Gastroesophageal sphincter (tissue), 4 donors: ENCODE data around the gene VIPR2. TPM values are rescaled to one million over a fixed set of nuclear protein-coding genes. Genes with fewer than 3 reads are reported as not detected.
"Not testable (repeated sequence)": the region's sequence is repeated elsewhere in the genome, so short reads cannot be mapped to it uniquely, and the experiment has no call there.

Experiments
- ATAC-seq: fragments of 150-250 bp; one replicate; pipeline ENCODE4 v1.9.1; 2016; ENCODE audit warnings: mild to moderate bottlenecking, moderate library complexity
- H3K27ac ChIP-seq, 4 donors: fragments of 200-600 bp; sonication (generic) in 3 of 4; 1 replicate in 3 of 4; 2 replicates in 1 of 4; pipeline ENCODE4 v1.5.1; 2016 to 2019
- H3K27me3 ChIP-seq: fragments of 200-600 bp; sonication (generic); one replicate; pipeline ENCODE4 v1.5.1; 2019
- H3K36me3 ChIP-seq, 2 donors: fragments of 200-600 bp; sonication (generic); one replicate each; pipeline ENCODE4 v1.5.1; 2019; ENCODE audit warnings: control low read depth in 1 of 2
- H3K4me1 ChIP-seq, 3 donors: fragments of 200-600 bp; sonication (generic); 1 replicate in 2 of 3; 2 replicates in 1 of 3; pipeline ENCODE4 v1.5.1; 2016 to 2019; ENCODE audit warnings: control low read depth in 2 of 3
- H3K4me3 ChIP-seq, 2 donors: fragments of 200-600 bp; sonication (generic); one replicate each; pipeline ENCODE4 v1.5.1; 2019; ENCODE audit warnings: mild to moderate bottlenecking in 1 of 2, moderate library complexity in 1 of 2
- H3K9me3 ChIP-seq, 3 donors: fragments of 200-600 bp; sonication (generic); one replicate each; pipeline ENCODE4 v1.5.1; 2017 to 2019; ENCODE audit warnings: control low read depth in 2 of 3
- EP300 ChIP-seq: sonication (generic); formaldehyde crosslinking; IDR thresholded peaks from one replicate; pipeline ENCODE4 v1.6.1; 2017; ENCODE audit warnings: antibody characterized with exemption, mild to moderate bottlenecking
- POLR2A ChIP-seq, 2 donors: fragments of 450-650 bp; IDR thresholded peaks; one replicate each; pipeline ENCODE4 v1.6.1; 2017; ENCODE audit warnings: antibody characterized with exemption in 2 of 2, mild to moderate bottlenecking in 2 of 2, moderate library complexity in 1 of 2
- POLR2AphosphoS5 ChIP-seq: sonication (generic); formaldehyde crosslinking; IDR thresholded peaks from one replicate; pipeline ENCODE4 v1.6.1; 2017; ENCODE audit warnings: antibody characterized with exemption
- WGBS, 2 donors: methylation state at CpG; one replicate each; pipeline ENCODE4 v1.1.5; 2018; ENCODE audit warnings: low coverage in 1 of 2; 5-methylcytosine and 5-hydroxymethylcytosine counted together
- total RNA-seq, 4 donors: library from RNA; depleted of rRNA; stranded (reverse); fragments of >200 nt; gene quantifications; one replicate each; pipeline ENCODE4 v1.1.0, GENCODE V29; 2016
- TF ChIP-seq, protein P1 (sequence below), 4 experiments: fragments of 200-600 bp in 2 of 4; fragments of 450-650 bp in 2 of 4; sonication (generic) in 1 of 4; IDR thresholded peaks; one replicate each; pipeline ENCODE4 v1.5.1; 2017 to 2019; ENCODE audit warnings: antibody characterized with exemption in 4 of 4, mild to moderate bottlenecking in 2 of 4, moderate library complexity in 2 of 4

Gene VIPR2
- total RNA-seq, 4 donors from 2014 or later: 13.3 to 52.5 (median 27.4) TPM

DNA sequence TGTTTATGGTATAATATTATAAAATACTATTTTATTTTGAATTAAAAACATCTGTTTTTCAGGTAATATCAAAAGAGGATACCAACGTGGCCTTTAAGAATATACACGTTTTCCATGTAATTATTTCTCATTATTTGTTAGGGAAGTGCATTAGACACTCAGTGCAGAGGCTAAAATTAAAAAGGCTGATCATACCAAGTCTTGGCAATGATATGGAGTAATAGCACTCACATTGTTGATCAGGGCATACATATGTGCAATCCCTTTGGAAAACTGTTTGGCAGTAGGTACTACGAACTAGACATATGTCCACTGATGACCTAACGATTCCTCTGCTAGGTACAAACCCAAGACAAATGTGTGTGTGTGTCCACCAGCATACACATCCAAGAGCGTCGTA, 20.7 kb upstream of the VIPR2 start:
- H3K4me3 ChIP-seq: no peak overlapping the region
- no peak overlapping the region for H3K27ac ChIP-seq
- no peaks in the 10 kb centered on the region for H3K27me3 ChIP-seq
- no peak for ATAC-seq
- no peaks in the 10 kb centered on the region for H3K4me1 ChIP-seq
- TF ChIP-seq POLR2AphosphoS5 (no peak), EP300 (no peak), POLR2A (IDR thresholded peaks at IDR 0.05) (no peak)
- TF ChIP-seq, protein P1, sequence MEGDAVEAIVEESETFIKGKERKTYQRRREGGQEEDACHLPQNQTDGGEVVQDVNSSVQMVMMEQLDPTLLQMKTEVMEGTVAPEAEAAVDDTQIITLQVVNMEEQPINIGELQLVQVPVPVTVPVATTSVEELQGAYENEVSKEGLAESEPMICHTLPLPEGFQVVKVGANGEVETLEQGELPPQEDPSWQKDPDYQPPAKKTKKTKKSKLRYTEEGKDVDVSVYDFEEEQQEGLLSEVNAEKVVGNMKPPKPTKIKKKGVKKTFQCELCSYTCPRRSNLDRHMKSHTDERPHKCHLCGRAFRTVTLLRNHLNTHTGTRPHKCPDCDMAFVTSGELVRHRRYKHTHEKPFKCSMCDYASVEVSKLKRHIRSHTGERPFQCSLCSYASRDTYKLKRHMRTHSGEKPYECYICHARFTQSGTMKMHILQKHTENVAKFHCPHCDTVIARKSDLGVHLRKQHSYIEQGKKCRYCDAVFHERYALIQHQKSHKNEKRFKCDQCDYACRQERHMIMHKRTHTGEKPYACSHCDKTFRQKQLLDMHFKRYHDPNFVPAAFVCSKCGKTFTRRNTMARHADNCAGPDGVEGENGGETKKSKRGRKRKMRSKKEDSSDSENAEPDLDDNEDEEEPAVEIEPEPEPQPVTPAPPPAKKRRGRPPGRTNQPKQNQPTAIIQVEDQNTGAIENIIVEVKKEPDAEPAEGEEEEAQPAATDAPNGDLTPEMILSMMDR (IDR thresholded peaks at IDR 0.05): no peak
- WGBS, 2 donors: 84 to 88% methylated on average over 4 to 6 of the region's 6 CpGs
- H3K36me3 ChIP-seq: no peaks in the 10 kb centered on the region
- no peaks in the 10 kb centered on the region for H3K9me3 ChIP-seq

DNA sequence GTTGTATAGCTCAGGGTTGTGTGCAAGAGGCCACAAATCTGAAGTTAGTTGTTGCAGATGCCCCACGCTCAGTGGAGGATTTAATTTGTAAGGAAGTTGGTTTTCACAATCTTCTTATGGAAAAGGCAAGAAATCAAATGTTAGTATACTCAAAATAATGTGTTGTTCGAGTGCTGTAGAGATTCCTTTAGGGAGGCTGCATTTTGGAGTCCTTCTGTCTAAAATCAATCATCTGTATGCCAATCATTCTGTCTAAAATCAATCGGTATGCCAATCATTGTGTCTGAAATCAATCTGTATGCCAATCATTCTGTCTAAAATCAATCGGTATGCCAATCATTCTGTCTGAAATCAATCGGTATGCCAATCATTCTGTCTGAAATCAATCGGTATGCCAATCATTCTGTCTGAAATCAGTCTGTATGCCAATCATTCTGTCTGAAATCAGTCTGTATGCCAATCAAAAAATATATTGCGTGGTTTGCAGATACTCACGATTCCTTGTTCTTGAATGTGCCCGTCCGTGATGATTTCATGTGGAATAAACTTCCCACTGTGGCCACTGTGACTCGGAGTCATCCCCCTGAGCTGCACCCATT, 19.1 kb upstream of the VIPR2 start:
- ATAC-seq, H3K9me3 ChIP-seq, H3K27ac ChIP-seq, H3K4me3 ChIP-seq, H3K36me3 ChIP-seq, H3K4me1 ChIP-seq, H3K27me3 ChIP-seq: not testable (repeated sequence)
- WGBS, 2 donors: 57 to 65% methylated on average over 2 to 5 of the region's 11 CpGs

DNA sequence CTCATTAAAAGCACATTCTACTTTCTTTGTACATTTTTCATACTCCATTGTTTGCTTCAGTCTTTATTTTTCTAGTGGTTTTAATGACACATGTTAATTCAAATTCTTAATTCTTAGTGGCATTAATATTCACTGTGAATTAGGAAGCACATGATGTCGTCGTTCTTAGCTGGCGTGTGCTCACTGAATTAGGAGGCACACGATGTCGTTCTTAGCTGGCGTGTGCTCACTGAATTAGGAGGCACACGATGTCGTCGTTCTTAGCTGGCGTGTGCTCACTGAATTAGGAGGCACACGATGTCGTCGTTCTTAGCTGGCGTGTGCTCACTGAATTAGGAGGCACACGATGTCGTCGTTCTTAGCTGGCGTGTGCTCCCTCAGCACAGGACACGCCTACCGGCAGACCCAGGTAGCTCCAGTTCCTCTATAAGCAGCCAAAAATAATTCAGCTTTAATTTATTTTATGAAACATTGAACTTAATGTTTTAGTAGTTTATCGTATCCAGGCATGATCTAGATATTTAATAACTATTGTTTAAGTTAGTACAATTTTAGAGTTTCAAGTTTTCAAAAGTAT, 17.5 kb upstream of the VIPR2 start:
- WGBS, 2 donors: 63 to 85% methylated on average over 2 to 21 of the region's 21 CpGs
- not testable (repeated sequence) for ATAC-seq, H3K4me3 ChIP-seq, H3K4me1 ChIP-seq, H3K27ac ChIP-seq, H3K9me3 ChIP-seq, H3K36me3 ChIP-seq
- H3K27me3 ChIP-seq: peaks cover 10% of the 10 kb centered on the region

DNA sequence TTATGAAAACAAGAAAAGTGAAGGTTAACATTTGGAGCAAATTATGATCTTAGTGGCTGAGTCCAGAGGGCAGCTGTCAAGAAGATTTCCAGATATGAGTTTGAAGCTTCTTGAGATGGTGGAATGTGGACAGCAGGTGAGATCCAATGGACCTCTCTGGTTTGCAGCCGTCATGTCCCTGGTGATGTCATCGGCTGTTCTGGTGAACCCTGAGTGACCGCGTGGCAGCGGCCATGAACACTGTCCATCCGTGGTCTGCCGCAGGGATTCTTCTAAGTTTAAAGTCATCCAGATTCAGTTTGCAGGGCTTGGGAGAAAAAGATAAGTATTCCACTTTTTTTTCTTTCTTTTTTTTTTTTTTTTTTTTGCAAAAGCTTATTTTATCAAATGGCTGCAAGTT, 15.8 kb upstream of the VIPR2 start:
- ATAC-seq: no peak
- Histone ChIP-seq H3K4me3 (no peak overlapping the region), H3K4me1 (no peaks in the 10 kb centered on the region), H3K9me3 (no peaks in the 10 kb centered on the region), H3K36me3 (no peaks in the 10 kb centered on the region), H3K27ac (no peak overlapping the region), H3K27me3 (peaks cover 10% of the 10 kb centered on the region)
- TF ChIP-seq POLR2AphosphoS5: no peak
- TF ChIP-seq, protein P1 (IDR thresholded peaks at IDR 0.05): no peak
- no peak for TF ChIP-seq EP300
- no peak for TF ChIP-seq POLR2A (IDR thresholded peaks at IDR 0.05)
- 92% methylated on average over 7 of the region's 7 CpGs; no CpG with 5 or more reads in 1 of the 2 donors for WGBS, 2 donors

DNA sequence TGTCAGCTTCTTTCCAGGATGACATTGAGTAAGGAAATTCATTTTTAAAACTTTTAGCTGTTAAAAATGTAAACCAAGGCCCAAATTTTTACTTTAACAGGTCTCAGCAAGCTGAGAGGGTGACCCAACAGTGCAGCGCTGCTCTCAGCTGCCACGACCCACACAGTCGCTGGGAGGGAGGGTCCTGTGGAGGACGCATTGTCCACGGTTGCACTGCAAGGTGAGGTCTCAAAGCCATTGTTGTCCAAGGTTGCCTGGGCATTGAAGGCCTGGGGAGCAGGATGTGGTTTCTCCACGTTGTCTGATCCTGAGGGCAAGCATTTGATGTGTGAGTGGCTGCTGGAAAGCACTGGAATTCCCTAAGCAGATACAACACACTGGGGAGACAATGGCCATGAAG, 15.1 kb upstream of the VIPR2 start:
- H3K27me3 ChIP-seq: peaks cover 10% of the 10 kb centered on the region
- no peak for ATAC-seq
- no peaks in the 10 kb centered on the region for H3K9me3 ChIP-seq
- no peak for TF ChIP-seq POLR2A (IDR thresholded peaks at IDR 0.05)
- TF ChIP-seq POLR2AphosphoS5: no peak
- TF ChIP-seq EP300: no peak
- TF ChIP-seq, protein P1 (IDR thresholded peaks at IDR 0.05): no peak
- H3K4me1 ChIP-seq: no peaks in the 10 kb centered on the region
- WGBS, 2 donors: 80 to 100% methylated on average over 1 to 5 of the region's 6 CpGs
- no peak overlapping the region for H3K27ac ChIP-seq
- H3K4me3 ChIP-seq: no peak overlapping the region
- no peaks in the 10 kb centered on the region for H3K36me3 ChIP-seq

DNA sequence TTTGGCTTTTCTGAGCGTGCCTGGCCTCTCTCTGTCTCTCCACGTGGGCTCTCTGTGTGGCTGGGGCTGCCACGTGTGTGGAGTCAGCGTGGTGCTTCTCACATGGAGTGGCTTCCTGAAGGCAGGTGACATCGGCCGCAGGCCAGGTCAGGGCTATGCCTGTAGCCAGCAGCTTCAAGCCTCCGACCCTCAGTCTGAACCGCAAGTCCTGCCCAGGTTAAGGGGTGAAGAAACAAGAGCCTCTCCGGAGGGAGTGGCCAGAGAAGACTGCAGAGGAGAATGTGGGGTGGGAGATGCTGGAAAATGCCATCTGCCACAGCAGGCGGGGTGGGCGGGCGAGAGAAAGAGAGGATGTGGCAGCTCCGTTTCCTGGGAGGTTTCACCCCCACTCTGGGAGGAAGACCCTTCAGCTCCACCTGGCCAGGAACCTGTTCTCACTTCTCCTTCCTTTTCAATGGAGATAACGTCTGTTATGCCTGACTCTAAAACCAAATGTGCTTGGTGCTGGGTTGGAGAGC, 14.3 kb upstream of the VIPR2 start:
- peaks cover 10% of the 10 kb centered on the region for H3K27me3 ChIP-seq
- no peak overlapping the region for H3K4me3 ChIP-seq
- H3K27ac ChIP-seq: no peak overlapping the region
- no peak for TF ChIP-seq POLR2AphosphoS5
- TF ChIP-seq, protein P1 (IDR thresholded peaks at IDR 0.05): no peak
- TF ChIP-seq POLR2A (IDR thresholded peaks at IDR 0.05): no peak
- TF ChIP-seq EP300: no peak
- no peaks in the 10 kb centered on the region for H3K4me1 ChIP-seq
- no peaks in the 10 kb centered on the region for H3K36me3 ChIP-seq
- no peaks in the 10 kb centered on the region for H3K9me3 ChIP-seq
- no peak for ATAC-seq
- WGBS, 2 donors: 42 to 67% methylated on average over 5 to 6 of the region's 14 CpGs
